Forelimb muscle (tissue), 1 donor: ENCODE results near the gene LAT. TPM values are rescaled to one million over a fixed set of nuclear protein-coding genes. Genes with fewer than 3 reads are reported as not detected.
"Not testable (repeated sequence)": the region's sequence is repeated elsewhere in the genome, so short reads cannot be mapped to it uniquely, and the experiment has no call there.

ENCODE experiments used
- DNase-seq: peaks from one replicate; pipeline ENCODE4 v3.0.0-alpha.2; 2013; ENCODE audit warnings: low read depth
- polyA plus RNA-seq: library from polyadenylated mRNA; unstranded; fragments of 120-200 nt; gene quantifications from one replicate; pipeline ENCODE4 v1.2.1, GENCODE V29; 2013; ENCODE audit not compliant: insufficient read length

Gene LAT
- polyA plus RNA-seq = 3.1 TPM

- no peak for DNase-seq
Observed at GRCh38 chr16:28984619-28985135, at the start of gene LAT. Gene LAT, plus strand, starts transcription at chr16:28985052. Its CDS starts 366 bp downstream, at chr16:28985418.

GRCh38 chr16:28935346-28935745 lies 49.5 kb upstream of the LAT start:
- no peak for DNase-seq

- DNase-seq = peak; percentile 32
Observed at GRCh38 chr16:28935924-28936783, 48.7 kb upstream of the LAT start.

GRCh38 chr16:28936784-28937155 lies 48.1 kb upstream of the LAT start:
- DNase-seq = no peak

GRCh38 chr16:28937222-28937876 lies 47.5 kb upstream of the LAT start:
- no peak for DNase-seq

- no peak for DNase-seq
Observed at GRCh38 chr16:28938721-28939120, 46.1 kb upstream of the LAT start.

- not testable (repeated sequence) for DNase-seq
Observed at GRCh38 chr16:28939825-28940224, 45.0 kb upstream of the LAT start.

- DNase-seq = no peak
Observed at GRCh38 chr16:28943281-28943680, 41.6 kb upstream of the LAT start.

- DNase-seq = no peak
Observed at GRCh38 chr16:28946681-28947080, 38.2 kb upstream of the LAT start.

- DNase-seq = peak; percentile 100
Observed at GRCh38 chr16:28950648-28951409, 34.0 kb upstream of the LAT start, which contains the start of gene NFATC2IP. Gene NFATC2IP, plus strand, starts transcription at chr16:28950937. Its CDS starts 75 bp downstream, at chr16:28951012.

- DNase-seq = no peak
Observed at GRCh38 chr16:28951410-28951943, 33.4 kb upstream of the LAT start.

GRCh38 chr16:28958216-28958615 lies 26.6 kb upstream of the LAT start:
- DNase-seq = no peak

- DNase-seq = no peak
Observed at GRCh38 chr16:28958836-28959235, 26.0 kb upstream of the LAT start.

GRCh38 chr16:28964072-28964471 lies 20.8 kb upstream of the LAT start:
- DNase-seq = no peak

GRCh38 chr16:28964496-28964895 lies 20.4 kb upstream of the LAT start:
- DNase-seq = no peak

- no peak for DNase-seq
Observed at GRCh38 chr16:28967156-28967555, 17.7 kb upstream of the LAT start.

GRCh38 chr16:28969696-28970095 lies 15.2 kb upstream of the LAT start:
- DNase-seq = not testable (repeated sequence)

- peak; percentile 4 for DNase-seq
Observed at GRCh38 chr16:28974007-28974436, 10.8 kb upstream of the LAT start.

- DNase-seq = peak; percentile 93
Observed at GRCh38 chr16:28974437-28975157, 10.3 kb upstream of the LAT start, which contains the start of gene SPNS1. Gene SPNS1, plus strand, starts transcription at chr16:28974778. Its CDS starts 374 bp downstream, at chr16:28975152.

- DNase-seq = no peak
Observed at GRCh38 chr16:28975158-28975599, 9.7 kb upstream of the LAT start.
